ENCODE results near the gene NPAS3.

The NPAS3 gene

DNA sequence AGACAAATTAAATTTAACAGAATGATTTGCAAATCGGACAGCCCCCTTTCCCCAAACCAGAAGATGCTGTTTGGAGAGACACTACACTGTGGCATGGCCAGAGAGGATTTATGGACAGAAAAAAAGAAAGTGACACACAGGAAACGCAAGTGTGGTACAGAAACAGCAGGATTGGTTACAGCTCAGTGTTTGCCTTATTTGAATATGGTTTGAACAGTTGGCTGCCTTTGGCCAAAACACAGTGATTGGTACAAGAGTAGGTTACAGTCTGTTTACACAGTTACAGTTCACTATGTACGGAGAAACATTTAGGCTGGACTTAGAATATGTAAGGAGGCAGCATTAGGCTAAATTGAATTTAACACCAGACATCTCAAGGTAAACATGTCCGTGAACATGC is 335.3 kb downstream of the NPAS3 start:
- DNase-seq, result no peak

DNA sequence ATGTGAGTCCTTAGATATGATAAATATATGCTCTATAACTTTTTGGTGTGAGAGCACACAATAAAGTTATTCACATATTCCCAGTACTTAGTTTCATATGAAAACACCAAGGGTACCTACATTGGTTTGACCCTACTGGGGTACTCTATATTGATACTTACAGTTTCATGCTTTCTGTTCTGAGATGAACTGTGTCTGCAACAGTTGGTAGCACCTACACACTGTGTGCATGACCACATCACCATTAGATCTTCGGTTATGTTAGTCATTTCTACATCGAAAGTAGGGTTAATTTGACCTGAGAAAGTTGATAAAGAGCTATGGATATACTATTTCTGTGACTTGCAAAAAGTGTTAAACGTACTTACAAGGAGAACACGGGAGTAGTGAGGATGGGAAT is 337.2 kb downstream of the NPAS3 start:
- no peak for DNase-seq

DNA sequence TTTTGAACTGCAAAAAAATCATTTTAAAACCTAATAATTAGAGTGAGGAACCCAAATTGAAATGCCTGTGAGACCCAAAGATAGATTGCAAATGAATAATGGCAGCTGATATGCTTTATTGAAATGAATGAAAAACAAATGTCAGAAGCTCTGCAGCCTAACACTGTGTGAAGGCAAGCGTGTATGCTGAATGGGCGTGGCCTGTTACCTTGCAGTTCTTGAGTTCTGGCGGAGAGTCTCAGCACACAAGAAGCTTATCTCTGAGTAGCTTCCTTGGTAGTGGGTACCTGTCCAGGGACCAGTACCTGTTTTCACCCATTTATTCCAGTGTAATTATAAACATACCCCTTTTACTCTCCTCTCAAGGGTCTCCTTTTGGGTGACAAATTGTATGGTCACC is 341.2 kb downstream of the NPAS3 start:
- no peak for DNase-seq

DNA sequence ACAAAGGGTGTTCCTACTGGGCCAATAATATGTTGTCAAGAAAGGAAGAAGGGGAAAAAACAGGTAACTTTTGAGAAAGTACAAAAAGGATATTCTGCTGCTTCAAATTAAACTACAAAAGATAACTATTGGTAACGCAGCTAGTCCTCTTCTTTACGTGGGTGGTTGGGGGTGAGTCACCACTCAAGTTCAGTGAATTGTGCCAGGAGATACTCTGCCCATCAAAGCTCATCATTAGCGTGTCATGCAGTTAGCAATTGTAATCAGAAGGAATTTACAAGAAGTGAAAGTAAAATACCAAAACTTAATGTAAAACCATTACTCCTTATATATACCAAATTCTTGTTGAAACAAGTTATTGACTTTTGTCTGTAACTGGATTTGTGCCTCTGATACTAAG is 342.0 kb downstream of the NPAS3 start:
- DNase-seq, result no peak

- no peak for DNase-seq
These were observed 343.9 kb downstream of the NPAS3 start for GRCh38 chr14:33282331-33283230.

DNA sequence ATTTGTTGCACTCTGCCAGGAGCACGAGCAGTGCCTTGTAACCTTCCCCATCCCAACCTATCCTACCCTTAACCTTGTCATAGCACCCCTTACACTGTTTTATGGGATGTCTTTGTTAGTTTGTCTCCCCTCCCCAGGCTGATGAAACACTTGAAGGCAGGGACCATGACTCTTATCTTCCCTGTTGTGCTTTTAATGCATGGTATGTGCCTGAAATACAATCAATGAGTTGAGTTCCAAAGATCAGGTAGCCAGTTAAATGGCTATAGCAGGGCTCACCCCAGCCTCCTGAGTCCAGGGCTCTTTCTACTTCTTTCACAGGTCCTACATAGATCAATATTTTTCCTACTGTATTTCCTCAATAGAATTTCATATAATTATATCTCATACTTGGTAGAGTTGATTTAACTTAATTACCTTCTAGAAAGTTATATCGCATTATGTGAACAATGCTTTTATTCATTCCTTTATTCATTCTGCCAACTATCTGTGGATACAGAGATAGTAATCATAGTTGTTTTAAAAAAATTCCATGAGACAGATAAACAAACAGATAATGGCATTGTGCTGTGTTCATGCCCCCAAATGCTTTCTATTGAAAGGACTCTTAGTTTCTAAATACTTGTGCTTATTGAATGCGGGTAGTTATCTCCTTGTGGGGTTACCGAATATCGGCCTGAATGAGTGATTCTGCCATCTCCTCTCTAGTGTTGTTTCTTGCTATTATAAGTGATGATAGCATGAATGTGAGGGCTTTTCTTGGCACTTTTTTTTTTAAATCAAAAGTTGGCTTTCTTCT is 347.4 kb downstream of the NPAS3 start:
- DNase-seq, result no peak

- DNase-seq, result no peak
These were observed 348.5 kb downstream of the NPAS3 start for GRCh38 chr14:33287189-33287588.

DNA sequence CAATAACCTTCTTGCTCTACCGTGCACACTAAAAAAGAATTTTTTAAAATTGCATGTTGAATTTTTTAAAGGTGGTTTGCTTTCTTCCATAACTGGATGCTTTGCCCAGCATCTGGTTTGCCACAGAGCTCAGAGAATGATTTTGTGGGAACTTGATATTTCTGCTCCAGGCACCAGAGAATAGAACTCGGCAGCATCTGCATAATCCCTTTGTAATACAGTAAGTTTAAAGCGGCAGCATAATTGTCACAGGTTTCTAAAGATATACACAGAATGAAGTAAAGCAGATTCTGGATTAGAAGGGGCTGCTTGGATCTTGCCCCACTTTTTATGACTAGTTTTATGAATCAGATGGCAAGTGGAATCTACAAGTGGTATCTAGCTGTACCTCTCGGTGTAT is 352.0 kb downstream of the NPAS3 start:
- no peak for DNase-seq

- no peak for DNase-seq
These were observed 352.9 kb downstream of the NPAS3 start for GRCh38 chr14:33291529-33292104.

GRCh38 chr14:33294419-33294818 is 355.7 kb downstream of the NPAS3 start:
- no peak for DNase-seq

- DNase-seq, result no peak
These were observed 358.9 kb downstream of the NPAS3 start for GRCh38 chr14:33297565-33297964.

DNA sequence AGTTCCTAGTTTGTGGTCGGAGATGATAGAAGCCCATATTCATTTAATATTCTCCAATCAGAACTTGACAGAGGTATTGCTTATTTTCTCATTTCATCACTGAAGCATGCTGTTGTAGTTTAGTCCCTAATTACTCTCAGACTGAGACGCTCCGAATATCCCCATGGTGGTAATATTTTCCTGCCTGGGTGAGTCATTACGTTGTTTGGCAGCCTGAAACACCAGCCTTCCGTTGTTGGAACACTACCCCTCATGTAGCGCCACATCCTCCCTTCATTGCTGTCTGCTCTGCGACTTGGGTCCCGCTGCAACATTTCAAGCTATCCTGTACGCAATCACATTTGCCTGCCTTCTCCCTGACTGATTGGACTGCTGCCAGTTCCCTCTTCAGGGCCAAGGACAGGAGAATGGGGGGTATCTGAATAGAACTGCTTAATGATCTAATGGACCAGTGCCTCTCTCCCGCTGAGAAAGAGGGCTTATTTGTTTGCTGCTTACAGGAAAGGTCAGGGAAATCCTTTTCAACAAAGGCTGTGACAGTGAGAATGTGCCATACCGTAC is 369.1 kb downstream of the NPAS3 start:
- no peak for DNase-seq

GRCh38 chr14:33309106-33309505 is 370.4 kb downstream of the NPAS3 start:
- no peak for DNase-seq

DNA sequence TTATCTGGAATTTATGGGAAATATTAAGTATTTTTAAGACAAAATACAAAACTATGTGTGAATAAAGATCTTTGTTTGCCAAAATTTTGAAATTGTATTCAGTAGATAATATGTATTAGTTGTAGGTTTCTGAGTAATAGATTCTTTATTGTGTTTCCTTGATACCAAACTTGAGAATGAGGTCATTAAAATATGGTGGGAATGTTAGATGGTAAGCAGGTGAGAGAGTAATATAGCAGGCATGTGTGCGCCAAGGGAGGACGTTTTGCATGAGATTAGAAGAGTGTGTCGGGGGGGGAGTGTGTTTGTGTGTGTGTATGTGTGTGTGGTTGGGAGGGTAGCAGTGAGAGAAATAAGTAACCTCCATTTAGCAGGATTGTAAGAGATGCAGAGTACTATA is 376.5 kb downstream of the NPAS3 start:
- DNase-seq, result no peak

DNA sequence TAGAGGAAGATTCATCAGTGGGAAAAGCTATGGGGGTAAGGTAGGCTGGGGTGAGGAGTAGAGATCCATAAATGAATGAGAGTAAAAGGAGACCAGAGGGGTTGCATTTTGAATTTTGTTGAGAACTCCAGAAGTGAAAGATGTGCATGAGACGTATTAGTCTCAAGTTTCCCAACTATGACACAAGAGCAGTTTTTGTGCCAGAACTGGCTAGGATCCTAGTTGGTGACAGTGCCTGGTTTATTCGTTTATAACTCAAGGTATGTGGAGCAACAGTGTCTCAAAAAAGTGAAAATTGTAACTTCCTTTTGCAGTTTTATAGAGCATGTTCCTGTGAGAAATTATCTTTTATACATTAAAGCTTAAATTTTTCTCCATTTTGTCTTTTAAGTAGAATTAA is 377.0 kb downstream of the NPAS3 start:
- DNase-seq, result no peak

GRCh38 chr14:33317675-33318074 is 379.0 kb downstream of the NPAS3 start:
- DNase-seq, result no peak

GRCh38 chr14:33323979-33324378 is 385.3 kb downstream of the NPAS3 start:
- DNase-seq, result no peak

DNA sequence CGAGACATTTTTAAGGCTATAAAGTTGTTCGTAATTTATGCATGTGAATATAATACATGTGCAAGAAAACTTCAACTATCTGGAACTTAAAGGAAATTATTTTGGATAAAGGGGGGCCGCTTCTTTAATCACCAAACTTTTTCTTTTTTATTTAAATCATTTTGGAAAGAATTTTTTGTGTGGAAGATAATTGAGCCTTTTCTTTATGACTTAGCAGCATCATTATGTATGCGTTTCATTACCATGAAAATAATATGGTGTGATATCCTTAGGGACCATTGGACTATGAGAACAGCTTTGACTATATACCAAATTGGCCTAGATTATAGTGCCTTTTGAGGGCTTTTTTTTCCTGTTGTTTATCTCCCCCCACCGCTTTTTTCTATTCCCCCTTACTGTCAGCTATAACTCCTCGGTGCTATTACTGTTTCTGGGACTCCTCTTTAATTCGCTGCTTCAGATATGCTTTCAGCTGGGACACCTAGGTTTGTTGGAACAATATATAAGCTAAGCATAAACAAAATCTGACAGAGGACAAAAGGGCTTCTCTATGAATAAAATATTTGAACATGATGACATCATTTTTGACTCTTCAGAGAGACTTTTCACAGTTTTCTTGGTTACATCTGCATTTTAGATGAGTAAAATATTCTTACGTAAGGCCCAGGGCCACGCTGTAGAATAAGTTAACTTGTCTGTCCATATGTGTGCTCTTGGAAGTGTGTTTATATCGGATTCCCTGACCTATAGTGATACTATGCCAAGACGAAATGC is 392.7 kb downstream of the NPAS3 start:
- DNase-seq, result no peak

DNA sequence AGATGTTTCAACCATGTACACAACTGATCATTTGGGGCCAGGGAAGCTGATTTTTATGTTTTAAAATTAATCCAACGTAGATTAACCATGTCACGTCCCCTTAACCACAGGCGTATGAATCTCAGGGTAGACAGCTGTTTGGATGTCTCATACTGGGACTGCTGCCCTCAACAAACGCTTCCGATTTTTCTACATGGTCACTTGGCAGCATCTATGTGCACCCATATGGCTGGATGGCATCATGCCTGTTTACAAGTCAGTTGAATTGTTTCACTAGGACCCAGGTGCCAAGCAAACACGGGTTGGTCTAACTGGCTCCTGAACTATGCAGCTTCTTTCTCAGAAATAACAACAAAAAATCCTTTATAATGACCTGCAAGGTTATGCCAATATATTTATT is 393.8 kb downstream of the NPAS3 start:
- no peak for DNase-seq

- DNase-seq, result no peak
These were observed 396.7 kb downstream of the NPAS3 start for GRCh38 chr14:33335366-33335765.

DNA sequence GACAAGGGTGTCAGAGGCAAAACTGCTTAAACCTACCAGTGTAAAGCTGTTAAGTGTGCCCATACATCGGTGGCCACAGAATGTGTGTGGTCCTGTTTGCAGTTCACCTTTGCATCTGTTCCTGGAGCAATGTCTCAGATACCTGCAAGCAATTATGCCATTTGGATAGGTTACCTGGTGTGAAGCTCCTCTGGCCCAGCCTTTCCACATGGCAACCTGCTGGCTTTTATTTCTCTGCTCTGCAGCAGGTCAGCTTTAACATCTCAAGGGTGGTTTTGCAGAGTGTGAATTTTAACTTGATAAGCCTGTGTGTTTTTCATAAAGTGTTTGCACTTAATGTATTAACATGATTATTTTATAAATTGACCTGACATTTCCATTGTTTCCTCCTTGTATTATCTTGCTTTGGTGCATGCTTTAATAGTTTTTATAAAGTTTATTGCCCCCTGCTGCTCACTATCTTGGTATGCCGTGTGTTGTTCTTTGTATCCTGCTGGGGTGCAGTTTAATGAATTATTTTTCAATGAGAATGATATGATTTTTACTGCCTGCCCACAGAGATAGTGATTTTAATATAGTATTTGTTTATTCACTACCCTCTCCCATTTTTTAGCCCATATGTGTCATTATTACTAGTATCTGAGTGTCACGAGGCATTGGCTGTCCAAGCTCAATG is 403.8 kb downstream of the NPAS3 start:
- DNase-seq, result no peak

- no peak for DNase-seq
These were observed 404.3 kb downstream of the NPAS3 start for GRCh38 chr14:33343016-33343415.

All from suppressor macrophage treated with lipopolysaccharide for 4 hours (primary cell).